Measurements from ENCODE around the gene CXCL12. TPM values are rescaled to one million over a fixed set of nuclear protein-coding genes. Genes with fewer than 3 reads are reported as not detected.
A peak's percentile ranks its signal among the peaks of the same experiment; 100 is the strongest.

CXCL12 gene
- total and polyA plus RNA-seq, 4 donors = 23.7 to 91.4 (median 51.8) TPM

- Histone ChIP-seq H3K4me3 (no peak overlapping the region), H3K4me1 (ENCODE audit: control insufficient read depth in 5 of 5, insufficient read depth in 5 of 5, low read length in 5 of 5) (peaks cover 0 to 45% (median 8%) of the 10 kb centered on the region in 5 donors), H3K9ac (ENCODE audit: insufficient read depth in 1 of 2, low read length in 2 of 2) (no peak overlapping the region), H3K36me3 (ENCODE audit: control insufficient read depth in 4 of 4, insufficient read depth in 4 of 4, low read length in 4 of 4) (no peaks in the 10 kb centered on the region), H3K27me3 (ENCODE audit: control insufficient read depth in 3 of 3, insufficient read depth in 3 of 3, low read length in 2 of 3) (no peaks in the 10 kb centered on the region), H3K27ac (ENCODE audit: low read depth in 1 of 2, low read length in 1 of 2) (no peak overlapping the region), H3K9me3 (ENCODE audit: control insufficient read depth in 4 of 4, insufficient read depth in 3 of 4, low read length in 3 of 4) (no peaks in the 10 kb centered on the region)
- ATAC-seq (ENCODE audit: insufficient read depth, low FRiP score) (no peak), DNase-seq (peak in 2 of 3 donors; percentile 55 to 67)
- no peak for TF ChIP-seq CTCF (IDR thresholded peaks at IDR 0.05; ENCODE audit: control extremely low read depth, extremely low read depth)
- 67 to 88% methylated on average over 8 of the region's 8 CpGs for WGBS, 2 donors
Measured at GRCh38 chr10:44426247-44427034, 41.5 kb upstream of the CXCL12 start.

DNA sequence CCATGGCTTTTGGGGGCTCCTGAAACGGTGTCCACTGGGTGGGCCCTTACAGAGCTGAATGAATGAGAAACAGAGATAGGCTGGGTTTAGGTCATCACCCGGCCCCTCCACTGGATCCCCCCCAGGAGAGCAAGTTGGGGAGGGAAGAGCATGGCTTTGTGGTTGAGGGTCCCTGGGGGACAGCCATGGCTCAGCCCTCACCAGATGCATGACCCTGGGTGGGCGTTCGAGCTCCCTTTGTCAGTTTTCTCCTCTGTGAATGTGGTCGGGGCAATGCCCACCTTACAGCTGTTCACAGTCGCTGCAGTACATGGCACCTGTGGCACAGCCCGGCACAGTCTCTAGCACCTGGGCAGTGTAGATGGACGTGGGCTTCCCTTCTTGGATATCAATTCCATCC lies 40.6 kb upstream of the CXCL12 start:
- WGBS, 2 donors = 84 to 86% methylated on average over 8 of the region's 8 CpGs
- Histone ChIP-seq H3K4me3 (no peak overlapping the region), H3K27ac (ENCODE audit: low read depth in 1 of 2, low read length in 1 of 2) (no peak overlapping the region), H3K27me3 (ENCODE audit: control insufficient read depth in 3 of 3, insufficient read depth in 3 of 3, low read length in 2 of 3) (no peaks in the 10 kb centered on the region), H3K4me1 (ENCODE audit: control insufficient read depth in 5 of 5, insufficient read depth in 5 of 5, low read length in 5 of 5) (peaks cover 0 to 45% (median 8%) of the 10 kb centered on the region in 5 donors), H3K9me3 (ENCODE audit: control insufficient read depth in 4 of 4, insufficient read depth in 3 of 4, low read length in 3 of 4) (no peaks in the 10 kb centered on the region), H3K36me3 (ENCODE audit: control insufficient read depth in 4 of 4, insufficient read depth in 4 of 4, low read length in 4 of 4) (no peaks in the 10 kb centered on the region), H3K9ac (ENCODE audit: insufficient read depth in 1 of 2, low read length in 2 of 2) (no peak overlapping the region)
- DNase-seq = no peak
- TF ChIP-seq CTCF (IDR thresholded peaks at IDR 0.05; ENCODE audit: control extremely low read depth, extremely low read depth) = no peak
- ATAC-seq (ENCODE audit: insufficient read depth, low FRiP score) = no peak

DNA sequence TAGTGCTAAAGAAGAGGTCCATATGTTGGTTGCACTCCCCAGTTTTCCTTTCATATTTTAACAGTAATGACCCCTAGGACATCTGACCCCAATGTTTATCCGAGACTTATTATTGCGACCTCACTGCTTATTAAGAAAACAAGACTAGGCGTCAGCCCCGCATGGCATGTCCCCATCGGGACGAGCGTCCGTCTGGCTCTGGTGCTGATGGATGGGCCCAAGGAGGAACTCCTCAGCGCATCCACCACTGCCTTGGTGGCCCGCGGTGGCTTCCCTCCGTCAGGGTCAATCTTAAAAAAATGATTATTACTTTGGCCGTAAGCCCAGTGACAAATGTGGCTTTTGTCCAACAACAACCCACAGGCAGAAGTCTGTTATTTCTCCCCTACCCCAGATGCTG lies 40.1 kb upstream of the CXCL12 start:
- Histone ChIP-seq H3K27ac (ENCODE audit: low read depth in 1 of 2, low read length in 1 of 2) (no peak overlapping the region), H3K4me3 (no peak overlapping the region), H3K9ac (ENCODE audit: insufficient read depth in 1 of 2, low read length in 2 of 2) (no peak overlapping the region), H3K27me3 (ENCODE audit: control insufficient read depth in 3 of 3, insufficient read depth in 3 of 3, low read length in 2 of 3) (no peaks in the 10 kb centered on the region), H3K4me1 (ENCODE audit: control insufficient read depth in 5 of 5, insufficient read depth in 5 of 5, low read length in 5 of 5) (peaks cover 0 to 45% (median 8%) of the 10 kb centered on the region in 5 donors), H3K9me3 (ENCODE audit: control insufficient read depth in 4 of 4, insufficient read depth in 3 of 4, low read length in 3 of 4) (no peaks in the 10 kb centered on the region), H3K36me3 (ENCODE audit: control insufficient read depth in 4 of 4, insufficient read depth in 4 of 4, low read length in 4 of 4) (no peaks in the 10 kb centered on the region)
- DNase-seq (peak; percentile 89 to 97 (median 96)), ATAC-seq (ENCODE audit: insufficient read depth, low FRiP score) (no peak)
- WGBS, 2 donors = 62 to 71% methylated on average over 13 of the region's 13 CpGs
- TF ChIP-seq CTCF (IDR thresholded peaks at IDR 0.05; ENCODE audit: control extremely low read depth, extremely low read depth) = no peak

Measured in lung (tissue), 12 donors.